A204.1 (cell line): ENCODE results near the gene KRT15.

Experiments used
- FAIRE-seq: peaks from 2 replicates; lab custom pipeline; 2012; peaks lifted over from hg19 to GRCh38; lab: Jason Lieb, UNC

KRT15 gene

DNA sequence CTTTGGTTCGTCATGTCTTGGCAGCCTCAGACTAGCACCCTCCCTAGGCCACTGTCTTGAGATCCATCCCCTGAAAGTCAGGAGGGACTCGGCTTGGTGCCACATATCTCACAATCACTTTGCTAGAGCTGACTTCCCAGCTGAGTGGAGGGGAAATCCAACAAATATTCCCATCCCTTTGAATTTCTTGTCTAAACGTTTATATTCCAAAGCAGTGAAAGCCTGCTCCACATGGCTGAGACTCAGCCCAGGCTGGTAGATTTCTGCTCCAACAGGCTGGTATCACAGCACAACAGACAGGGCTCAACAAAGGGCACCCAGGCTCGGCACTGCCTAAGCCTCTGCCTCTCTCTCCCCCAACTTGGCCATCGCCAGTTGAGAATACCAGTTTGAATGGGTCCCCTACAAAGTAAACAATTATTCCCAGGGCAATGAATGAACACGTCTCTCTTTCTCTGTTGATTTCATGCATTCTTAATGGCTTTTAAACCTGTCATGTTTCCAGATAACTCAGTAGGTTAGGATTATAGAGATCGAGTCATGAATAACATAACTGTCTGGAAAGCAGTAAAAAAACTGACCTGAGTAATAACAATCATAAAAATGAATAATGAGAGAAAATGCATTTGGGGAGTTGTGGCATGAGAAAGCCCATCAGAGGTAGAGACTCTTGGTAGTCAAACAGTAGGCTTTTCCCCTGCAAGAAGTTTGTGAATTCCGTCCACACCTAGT is 14.3 kb downstream of the KRT15 start:
- FAIRE-seq = no peak

DNA sequence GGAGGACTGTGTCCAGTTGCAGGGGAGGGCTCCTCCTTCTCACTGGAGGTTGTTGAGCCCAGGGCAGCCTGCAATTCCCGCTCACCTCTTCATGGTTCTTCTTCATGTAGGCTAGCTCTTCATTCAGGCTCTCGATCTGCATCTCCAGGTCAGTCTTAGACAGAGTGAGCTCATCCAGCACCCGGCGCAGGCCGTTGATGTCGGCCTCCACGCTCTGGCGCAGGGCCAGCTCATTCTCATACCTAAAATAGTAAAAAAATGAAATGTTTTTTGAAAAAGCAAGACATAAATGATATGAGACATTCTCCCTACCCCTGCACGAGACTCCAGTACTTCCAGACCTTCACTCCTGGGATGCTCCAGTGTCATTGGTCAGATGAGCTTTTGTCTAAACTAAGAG is 15.5 kb downstream of the KRT15 start:
- FAIRE-seq = no peak

DNA sequence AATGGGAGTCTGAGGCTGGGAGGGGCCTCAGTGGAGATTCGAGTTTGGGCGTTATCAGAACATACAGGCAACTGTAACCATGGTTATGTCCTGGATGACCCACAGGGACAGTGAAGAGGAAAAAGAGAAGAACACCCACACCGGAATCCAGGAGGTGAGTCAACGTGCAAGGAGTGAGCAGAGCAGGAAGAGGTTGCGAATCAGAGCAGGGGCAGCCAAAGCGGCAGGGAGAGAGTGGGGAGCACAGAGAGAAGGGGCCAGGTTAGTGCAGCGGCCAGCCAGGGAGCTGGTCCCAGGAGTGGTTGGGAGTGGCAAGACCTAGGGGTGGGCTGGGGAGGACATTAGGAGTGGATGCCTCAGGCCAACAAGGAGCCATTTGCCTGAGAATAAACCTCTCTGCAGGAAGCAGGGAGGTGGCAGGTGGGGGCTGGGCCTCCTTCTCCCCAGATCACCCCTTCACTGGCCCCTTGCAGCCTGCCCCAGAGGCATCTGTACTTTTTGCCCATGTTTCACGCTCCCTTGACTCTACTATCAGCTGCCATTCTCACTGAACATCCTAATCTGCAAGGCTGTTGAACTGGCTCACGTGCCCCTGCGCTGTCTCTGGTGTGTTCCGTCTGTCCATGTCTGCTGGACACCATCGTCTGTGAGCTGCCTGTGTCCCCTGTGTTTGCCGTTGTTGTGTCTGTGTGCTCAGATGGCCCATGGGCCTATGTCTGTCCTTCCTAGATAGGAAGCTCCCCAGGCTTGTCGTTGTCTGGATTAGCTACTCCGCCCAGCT is 18.4 kb downstream of the KRT15 start:
- no peak for FAIRE-seq

DNA sequence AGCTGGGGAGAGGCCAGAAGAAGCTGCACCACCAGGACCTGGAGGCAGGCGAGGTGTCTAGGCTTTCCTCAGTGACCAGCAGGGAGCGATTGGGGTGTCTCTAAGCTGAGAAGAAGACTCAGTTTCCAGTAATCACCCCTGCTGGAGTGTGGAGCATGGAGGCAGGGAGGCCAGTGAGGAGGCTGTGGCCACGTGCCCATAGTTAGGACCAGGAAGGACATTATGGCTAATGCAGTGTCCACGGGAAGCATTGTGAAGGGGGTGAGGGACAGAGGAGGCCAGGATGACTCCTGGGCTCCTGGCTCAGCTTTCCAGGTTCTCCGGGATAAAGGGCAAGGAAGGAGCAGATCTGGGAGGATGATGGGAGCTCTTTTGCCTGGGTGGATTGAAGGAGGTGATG is 19.0 kb downstream of the KRT15 start:
- no peak for FAIRE-seq

DNA sequence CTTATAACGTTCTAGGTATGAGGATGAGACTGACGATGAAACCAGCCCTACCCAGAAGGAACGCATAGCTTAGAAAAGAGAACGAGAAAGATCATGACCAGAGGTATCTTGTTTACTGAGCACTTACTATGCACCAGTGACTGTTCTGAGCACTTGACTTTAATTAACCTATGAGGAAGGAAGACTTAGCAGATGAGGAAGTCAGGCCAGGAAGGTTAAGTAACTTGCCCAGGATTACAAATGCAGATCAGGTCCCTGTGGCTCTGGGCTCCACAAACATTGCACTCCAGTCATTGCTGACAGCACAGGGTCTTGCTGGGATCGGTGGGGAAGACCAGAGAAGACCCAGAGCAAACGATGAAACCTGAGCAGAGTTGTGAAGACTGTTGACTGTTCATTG is 20.4 kb downstream of the KRT15 start:
- FAIRE-seq = no peak

DNA sequence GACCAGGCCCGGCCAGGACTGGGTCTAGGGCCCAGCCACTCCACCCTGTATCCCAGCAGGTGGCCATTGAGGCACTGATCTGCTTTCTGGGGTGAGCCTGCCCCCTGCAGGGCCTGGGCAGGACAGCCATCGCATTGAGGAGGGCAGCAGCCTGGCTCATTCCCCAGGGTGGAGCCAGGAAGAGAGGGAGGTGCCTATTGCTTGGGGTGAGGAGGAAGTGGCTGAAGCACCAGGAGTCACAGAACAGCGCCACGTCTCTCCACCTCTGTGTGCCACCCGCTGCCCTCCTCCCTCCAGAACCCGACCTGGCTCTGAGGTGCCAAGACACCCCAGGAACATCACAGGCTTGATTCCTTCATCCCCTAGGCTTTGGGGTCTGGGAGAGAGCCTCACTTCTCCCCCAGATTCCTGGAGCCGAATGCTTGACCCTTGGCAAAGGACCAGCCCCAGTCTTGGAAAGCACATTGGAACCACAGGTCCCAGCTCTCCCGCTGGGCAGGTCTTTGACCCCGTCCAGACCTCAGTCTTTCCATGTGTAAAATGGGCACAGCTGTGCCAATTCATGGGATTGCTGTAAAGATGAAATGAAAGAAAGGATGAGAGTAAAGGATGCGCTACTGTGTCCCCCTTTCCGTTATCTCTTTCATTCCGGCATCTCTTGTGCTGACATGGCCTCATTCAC is 21.7 kb downstream of the KRT15 start:
- FAIRE-seq = no peak

DNA sequence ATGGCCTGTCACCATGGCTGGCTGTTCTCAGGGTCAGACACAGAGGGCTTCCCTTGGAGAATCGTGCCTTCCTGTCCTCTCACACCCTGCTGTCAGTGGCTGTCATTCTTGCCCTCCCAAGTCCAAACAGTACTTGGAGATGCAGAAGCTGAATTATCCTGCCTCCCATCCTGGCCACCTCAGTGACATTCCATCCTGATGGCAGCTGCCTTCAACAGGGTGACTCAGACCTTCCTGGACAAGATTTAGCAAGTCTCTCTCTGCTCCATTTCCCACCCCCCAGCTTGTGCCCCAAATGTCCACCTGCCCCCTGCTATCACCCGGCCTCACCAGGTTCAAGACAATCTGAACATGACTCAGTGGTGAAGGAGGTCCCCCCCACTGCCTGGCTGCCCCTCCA is 24.2 kb downstream of the KRT15 start:
- no peak for FAIRE-seq

GRCh38 chr17:41492771-41493170 is 25.9 kb downstream of the KRT15 start:
- no peak for FAIRE-seq

- no peak for FAIRE-seq
Observed at GRCh38 chr17:41492351-41492750, 26.3 kb downstream of the KRT15 start.

DNA sequence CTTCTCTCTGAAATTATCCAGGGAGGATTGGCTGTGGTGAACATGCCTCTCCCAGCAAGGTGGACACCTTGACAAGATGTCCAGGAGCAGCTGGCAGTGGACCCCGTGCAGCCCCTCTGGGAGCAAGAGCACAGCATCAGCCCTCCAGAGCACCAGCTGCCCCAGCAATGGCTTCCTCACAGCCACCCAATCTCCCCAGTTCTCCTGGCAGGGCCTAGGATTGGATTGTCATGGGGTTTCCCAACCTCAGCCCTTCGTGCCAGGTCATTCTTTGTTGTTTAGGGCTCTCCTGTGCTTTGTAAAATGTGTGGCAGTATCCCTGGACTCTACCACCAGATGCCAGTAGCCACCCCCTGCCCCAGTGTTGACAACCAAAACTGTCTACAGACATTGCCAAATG is 27.2 kb downstream of the KRT15 start:
- FAIRE-seq = no peak

DNA sequence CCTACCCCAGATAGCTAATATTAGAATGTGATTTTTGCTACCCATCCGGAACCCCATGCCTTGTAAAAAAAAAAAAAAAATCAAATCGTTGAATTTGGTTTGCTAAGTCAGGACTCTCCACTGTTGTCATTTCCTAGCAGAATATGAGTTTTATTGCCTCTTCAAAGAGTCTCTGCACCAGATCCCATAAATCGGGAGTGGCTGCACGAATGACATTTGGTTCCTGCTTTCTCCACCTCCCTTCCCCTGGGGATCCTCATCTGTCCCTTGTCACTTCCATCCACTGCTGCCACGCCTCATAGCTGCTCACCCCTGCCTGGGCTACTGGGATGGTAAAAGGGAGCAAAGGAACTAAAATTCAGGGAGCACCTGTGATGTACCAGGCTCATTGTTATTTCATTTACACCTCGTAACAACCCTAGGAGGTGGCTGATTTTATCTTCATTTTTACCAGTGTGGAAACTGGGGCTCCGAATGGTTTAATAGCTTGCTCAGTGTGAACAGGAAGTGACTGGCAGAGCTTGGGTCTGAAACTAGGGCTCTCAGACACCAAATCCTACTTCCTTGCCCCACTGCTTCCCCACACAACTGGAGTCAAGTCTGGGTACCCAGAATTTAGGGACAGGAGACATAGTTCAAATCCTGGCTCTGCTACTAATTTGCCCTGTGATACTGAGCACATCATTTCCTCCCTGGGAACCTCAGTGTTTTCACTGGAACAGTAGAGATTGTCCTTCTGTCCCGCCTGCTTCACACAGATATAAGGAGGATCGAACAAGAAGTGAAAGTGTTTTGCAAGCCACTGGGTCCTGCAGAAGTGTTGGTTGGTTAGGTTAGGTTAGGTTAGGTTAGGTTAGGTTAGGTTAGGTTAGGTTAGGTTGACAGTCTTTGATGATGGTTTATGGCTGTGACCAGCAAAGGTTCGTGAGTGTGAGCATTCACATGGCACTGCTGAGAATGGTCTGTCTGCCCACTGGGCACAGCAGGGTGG is 28.4 kb downstream of the KRT15 start:
- no peak for FAIRE-seq

DNA sequence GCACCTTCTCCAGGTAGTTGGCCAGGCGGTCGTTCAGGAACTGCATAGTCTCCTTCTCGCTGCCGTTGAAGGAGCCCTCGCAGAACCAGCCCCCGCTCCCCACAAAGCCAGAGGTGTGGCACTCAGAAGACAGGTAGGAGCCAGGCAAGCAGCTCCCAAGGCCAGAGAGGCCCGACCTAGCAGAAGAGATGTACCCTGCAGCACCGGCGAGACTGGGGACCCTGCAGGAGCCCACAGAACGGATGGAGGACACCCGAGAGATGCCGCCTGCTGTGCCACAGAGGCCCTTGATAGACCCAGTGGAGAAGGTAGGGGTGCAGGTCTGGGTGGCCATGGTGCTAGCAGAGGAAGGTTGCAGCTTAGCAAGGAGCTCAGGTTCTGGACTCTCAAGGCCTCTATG is 29.2 kb downstream of the KRT15 start, which contains the start of gene KRT36:
TSS of gene KRT36 (minus strand) at position 380 of the 400 bp plus-strand sequence. CDS start at position 334, 46 bp downstream.
- FAIRE-seq = no peak

DNA sequence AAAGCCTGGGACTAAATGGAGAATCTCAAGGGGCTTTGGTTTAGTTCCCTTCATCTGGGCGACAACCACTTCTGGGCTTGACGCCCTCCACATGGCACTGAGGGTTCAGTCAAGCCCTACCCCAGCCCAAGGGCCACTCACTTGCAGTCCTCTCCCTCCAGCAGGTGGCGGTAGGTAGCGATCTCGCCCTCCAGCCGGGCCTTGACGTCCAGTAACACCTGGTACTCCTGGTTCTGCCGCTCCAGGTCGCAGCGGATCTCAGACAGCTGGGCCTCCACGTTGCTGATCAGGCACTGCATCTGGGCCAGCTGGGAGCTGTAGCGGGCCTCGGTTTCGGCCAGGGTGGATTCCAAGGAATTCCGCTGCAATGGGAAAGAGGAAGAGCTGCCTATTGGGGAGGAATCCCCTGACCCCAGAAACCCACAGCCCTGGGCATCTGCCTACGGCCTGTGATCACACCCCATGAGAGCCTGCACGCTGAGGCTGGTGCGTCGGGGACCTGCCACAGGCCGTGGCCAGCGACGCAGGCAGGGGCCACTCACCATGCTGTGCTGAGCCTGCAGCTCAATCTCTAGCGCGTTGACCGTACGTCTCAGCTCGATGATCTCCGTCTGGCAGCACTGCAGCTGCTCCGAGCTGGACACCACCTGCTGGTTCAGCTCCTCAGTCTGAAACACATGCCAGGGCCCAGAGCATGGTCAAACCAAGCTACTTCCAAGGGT is 31.7 kb downstream of the KRT15 start:
- no peak for FAIRE-seq

- FAIRE-seq = no peak
Observed at GRCh38 chr17:41486316-41486715, 32.4 kb downstream of the KRT15 start.

DNA sequence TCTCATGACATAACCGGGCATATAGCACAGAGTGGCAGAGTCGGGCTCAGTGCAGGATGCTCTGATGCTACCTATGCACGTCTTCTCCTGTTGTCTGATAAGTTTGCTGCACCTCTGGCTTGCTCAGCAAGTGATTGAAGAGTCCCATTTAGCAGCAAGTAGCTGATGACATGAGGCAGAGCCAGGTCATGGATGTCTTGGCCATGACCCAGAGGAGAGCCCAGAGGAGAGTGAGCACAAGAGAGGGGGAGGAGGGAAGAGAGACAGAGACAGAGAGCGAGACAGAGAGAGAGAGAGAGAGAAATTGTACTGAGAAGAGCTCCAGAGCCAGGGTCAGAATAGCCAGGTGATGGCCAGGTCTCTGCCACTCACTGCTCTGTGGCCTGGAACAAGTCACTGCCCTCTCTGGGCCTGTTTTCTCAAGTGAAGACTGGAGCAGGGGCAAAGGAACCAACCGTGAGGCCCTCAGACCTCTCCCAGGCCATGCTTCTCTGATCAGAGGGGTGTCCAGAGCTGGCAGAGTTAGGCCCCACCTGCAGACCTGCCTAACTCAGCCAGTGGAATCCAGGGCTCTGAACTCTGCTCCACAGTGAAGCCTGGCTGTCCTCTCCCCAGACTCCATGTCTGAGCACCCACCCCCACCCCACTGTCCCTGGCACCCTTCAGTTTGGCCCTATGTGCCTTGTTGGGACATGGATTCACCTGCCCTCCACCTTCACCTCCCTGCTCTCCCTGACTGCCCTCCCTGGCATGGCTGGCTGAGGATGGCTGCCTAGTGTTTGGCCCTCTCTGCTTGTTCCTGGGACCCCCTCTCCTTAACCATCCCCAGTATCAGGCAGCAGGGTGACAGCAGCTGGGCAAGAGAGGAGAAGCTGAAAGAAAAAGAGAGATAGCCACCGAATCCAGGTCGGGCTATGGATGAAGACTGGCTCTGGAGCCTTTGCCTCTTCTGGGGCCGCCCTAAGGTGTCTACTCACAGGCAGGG is 33.5 kb downstream of the KRT15 start:
- FAIRE-seq = no peak

DNA sequence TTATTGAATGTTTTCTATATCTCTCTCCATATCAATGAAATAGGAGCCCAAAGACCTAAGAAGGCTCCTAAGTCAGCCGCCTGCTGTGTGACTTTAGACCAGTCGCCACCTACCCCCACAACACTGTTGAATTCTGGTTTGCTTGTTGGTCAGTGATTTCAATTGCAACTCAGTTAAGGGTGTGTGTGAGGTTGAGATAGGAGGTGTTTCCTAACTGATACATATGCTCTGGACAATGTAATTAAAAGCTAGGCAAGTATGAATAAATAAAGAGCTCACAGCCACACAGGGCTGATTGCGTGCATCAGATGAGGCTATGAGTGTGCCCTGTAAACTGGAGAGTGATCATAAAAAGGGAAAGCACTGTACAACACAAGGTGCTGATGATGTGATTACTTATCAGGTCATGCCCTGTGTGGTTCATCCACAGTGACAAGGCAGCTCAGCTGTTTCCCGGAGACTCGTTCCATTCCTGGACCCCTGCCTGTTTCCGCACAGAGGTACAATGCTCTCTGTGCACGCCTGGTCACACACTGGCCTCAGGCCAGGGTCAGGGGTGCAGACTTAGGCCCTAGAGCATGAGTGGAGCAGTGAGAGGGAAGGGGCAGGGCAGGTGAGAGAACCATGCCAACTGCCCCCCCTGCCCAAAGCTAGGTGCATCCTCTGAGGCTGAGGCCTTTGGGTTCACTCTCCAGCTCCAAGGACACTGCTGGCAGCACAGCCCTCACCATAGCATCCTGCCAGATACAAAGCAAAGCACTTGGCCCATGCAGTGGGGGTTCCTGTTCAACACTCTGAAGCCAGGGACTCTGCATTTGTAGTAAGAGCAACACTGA is 34.5 kb downstream of the KRT15 start:
- no peak for FAIRE-seq

DNA sequence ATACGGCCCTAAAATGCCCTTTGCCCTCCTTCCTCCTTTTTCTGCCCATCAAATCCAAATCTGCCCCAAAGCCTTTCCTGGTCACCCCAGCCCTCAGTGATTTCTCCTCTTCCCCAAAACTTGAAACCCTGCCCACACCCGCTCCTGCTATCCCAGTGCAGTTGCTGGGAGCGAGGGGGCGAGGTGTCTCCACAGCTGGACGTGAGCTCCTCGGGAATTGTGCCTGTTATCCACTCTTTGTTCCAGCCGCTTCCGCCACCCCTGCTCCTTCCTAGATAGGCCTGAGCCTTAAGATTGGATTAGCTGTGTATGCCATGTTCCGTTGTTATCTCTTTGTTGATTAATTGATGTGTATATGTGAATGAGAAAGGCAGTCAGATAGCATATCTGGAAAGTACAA is 35.2 kb downstream of the KRT15 start:
- no peak for FAIRE-seq

DNA sequence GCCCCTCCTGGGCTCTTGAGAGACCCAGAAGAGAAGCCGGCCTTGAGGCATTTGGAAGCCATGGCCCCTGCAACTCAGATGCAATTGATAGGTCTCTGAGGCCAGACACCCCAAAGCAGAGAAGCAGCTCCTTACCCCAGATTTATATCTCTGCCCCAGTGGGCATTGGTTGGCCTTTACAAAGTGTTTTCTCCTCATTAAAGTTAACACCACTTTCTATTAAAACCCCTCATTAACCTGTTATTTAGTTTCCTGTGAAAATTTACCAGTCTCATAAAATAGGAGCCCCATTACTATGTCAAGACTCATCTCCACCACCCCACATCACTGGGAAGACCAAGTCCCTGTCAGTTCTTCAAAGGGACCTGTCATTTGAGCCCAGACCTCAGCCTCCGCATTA is 37.7 kb downstream of the KRT15 start, which contains the start of gene KRT35:
TSS of gene KRT35 (minus strand) at position 116 of the 400 bp plus-strand sequence. CDS start at position 62, 54 bp downstream.
- FAIRE-seq = no peak

DNA sequence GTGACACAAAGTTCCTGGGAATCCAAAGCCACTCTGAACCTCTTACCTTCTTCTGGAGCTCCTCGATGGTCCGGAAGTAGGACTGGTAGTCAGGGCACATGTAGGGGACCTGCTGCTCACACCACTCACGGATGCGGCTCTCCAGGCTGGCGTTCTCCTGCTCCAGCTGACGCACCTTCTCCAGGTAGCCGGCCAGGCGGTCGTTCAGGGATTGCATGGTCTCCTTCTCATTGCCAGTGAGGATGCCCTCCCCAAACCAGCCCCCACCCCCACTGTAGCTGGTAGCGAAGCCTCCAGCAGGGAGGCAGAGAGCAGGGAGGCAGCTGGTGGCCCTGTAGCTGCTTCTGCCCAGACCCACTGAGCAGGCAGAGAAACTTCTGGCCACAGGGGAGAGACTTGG is 38.1 kb downstream of the KRT15 start:
- FAIRE-seq = no peak
